Lower leg skin (tissue), 3 donors: Measurements from ENCODE around the gene EIF4EBP2.

Experiments
- CTCF ChIP-seq, 3 donors: fragments of 450-650 bp; IDR thresholded peaks; one replicate each; pipeline ENCODE4 v1.5.1; 2016; ENCODE audit warnings: antibody characterized with exemption in 3 of 3, mild to moderate bottlenecking in 3 of 3, moderate library complexity in 2 of 3
- POLR2A ChIP-seq, 2 donors: fragments of 450-650 bp; IDR thresholded peaks; one replicate each; pipeline ENCODE4 v1.6.1; 2016 to 2017; ENCODE audit warnings: antibody characterized with exemption in 2 of 2, mild to moderate bottlenecking in 1 of 2, moderate library complexity in 1 of 2

- TF ChIP-seq CTCF (IDR thresholded peaks at IDR 0.05) = no peak
- TF ChIP-seq POLR2A (IDR thresholded peaks at IDR 0.05) = peak in 1 of 2 donors; percentile 95
Measured at GRCh38 chr10:70404036-70404786, at the start of gene EIF4EBP2.
